Breast epithelium (tissue), 4 donors: Measurements from ENCODE around the gene MACROH2A1. TPM values are rescaled to one million over a fixed set of nuclear protein-coding genes. Genes with fewer than 3 reads are reported as not detected.
A peak's percentile ranks its signal among the peaks of the same experiment; 100 is the strongest.

Source experiments
- DNase-seq, 2 donors: peaks; one replicate each; pipeline ENCODE4 v3.0.0-alpha.2; 2019; ENCODE audit warnings: low spot score in 2 of 2
- H3K27ac ChIP-seq, 2 donors: fragments of 200-600 bp; sonication (generic) in 1 of 2; one replicate each; pipeline ENCODE4 v1.5.1; 2016 to 2019; ENCODE audit warnings: mild to moderate bottlenecking in 1 of 2
- H3K27me3 ChIP-seq, 2 donors: fragments of 200-600 bp; sonication (generic) in 1 of 2; one replicate each; pipeline versions ENCODE4 v1.5.1 to v1.6.0; 2017 to 2019; ENCODE audit warnings: control low read depth in 1 of 2, mild to moderate bottlenecking in 1 of 2
- H3K36me3 ChIP-seq: fragments of 200-600 bp; one replicate; pipeline ENCODE4 v1.5.1; 2019
- H3K4me1 ChIP-seq, 2 donors: fragments of 200-600 bp; sonication (generic); one replicate each; pipeline ENCODE4 v1.5.1; 2016 to 2019; ENCODE audit warnings: control low read depth in 1 of 2
- H3K4me3 ChIP-seq, 3 donors: fragments of 200-600 bp; sonication (generic); 1 replicate in 2 of 3; 2 replicates in 1 of 3; pipeline ENCODE4 v1.5.1; 2016 to 2019; ENCODE audit warnings: mild to moderate bottlenecking in 3 of 3, moderate library complexity in 2 of 3
- H3K9me3 ChIP-seq, 2 donors: fragments of 200-600 bp; sonication (generic) in 1 of 2; one replicate each; pipeline ENCODE4 v1.5.1; 2016 to 2019; ENCODE audit warnings: control low read depth in 1 of 2
- POLR2A ChIP-seq: fragments of 450-650 bp; IDR thresholded peaks from one replicate; pipeline ENCODE4 v1.6.1; 2016; ENCODE audit warnings: antibody characterized with exemption, mild to moderate bottlenecking, moderate library complexity
- POLR2AphosphoS5 ChIP-seq, 3 donors: sonication (generic); formaldehyde crosslinking; IDR thresholded peaks; one replicate each; pipeline ENCODE4 v1.6.1; 2017; ENCODE audit warnings: antibody characterized with exemption in 3 of 3
- intact Hi-C: fragments of 100-400 bp; cut with DNase I; formaldehyde crosslinking; loops from one replicate; pipeline ENCODE4 v1.15.1; 2023; ENCODE audit warnings: low total_unique reads
- total RNA-seq, 3 donors: library from RNA; depleted of rRNA; stranded (reverse); fragments of >200 nt; gene quantifications; one replicate each; pipeline ENCODE4 v1.1.0, GENCODE V29; 2016
- TF ChIP-seq, protein P1 (sequence below), 3 donors: fragments of 450-650 bp; IDR thresholded peaks; one replicate each; pipeline ENCODE4 v1.5.1; 2016 to 2017; ENCODE audit warnings: antibody characterized with exemption in 3 of 3, mild to moderate bottlenecking in 3 of 3, moderate library complexity in 3 of 3

MACROH2A1 gene
- total RNA-seq, 3 donors from 2014 or later = 255 to 293 (median 272) TPM

DNA sequence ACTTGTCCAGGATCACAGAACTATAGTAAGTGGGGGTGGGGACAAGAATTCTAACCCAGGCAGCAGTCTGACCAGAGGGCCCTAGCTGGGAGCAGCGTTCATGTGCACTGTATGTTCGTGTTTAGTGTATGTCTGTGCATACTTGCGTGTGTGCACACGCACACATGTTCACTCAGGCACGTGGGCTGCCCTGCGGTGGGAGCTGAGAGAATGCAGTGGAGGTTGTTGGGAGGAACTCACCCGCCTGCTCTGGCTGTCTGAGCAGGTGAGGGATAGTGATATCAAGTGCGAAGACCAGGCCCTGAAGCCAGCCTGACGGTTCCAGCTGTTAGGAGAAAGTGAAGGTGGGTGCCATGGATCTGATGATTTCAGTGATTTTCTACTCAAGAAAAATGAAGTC is 47.2 kb upstream of the MACROH2A1 start:
- DNase-seq = no peak
- Histone ChIP-seq H3K36me3 (no peaks in the 10 kb centered on the region), H3K4me1 (no peaks in the 10 kb centered on the region), H3K9me3 (no peaks in the 10 kb centered on the region), H3K4me3 (no peak overlapping the region), H3K27ac (no peak overlapping the region), H3K27me3 (no peaks in the 10 kb centered on the region)
- TF ChIP-seq POLR2A (no peak), POLR2AphosphoS5 (IDR thresholded peaks at IDR 0.05) (no peak)
- TF ChIP-seq, protein P1, sequence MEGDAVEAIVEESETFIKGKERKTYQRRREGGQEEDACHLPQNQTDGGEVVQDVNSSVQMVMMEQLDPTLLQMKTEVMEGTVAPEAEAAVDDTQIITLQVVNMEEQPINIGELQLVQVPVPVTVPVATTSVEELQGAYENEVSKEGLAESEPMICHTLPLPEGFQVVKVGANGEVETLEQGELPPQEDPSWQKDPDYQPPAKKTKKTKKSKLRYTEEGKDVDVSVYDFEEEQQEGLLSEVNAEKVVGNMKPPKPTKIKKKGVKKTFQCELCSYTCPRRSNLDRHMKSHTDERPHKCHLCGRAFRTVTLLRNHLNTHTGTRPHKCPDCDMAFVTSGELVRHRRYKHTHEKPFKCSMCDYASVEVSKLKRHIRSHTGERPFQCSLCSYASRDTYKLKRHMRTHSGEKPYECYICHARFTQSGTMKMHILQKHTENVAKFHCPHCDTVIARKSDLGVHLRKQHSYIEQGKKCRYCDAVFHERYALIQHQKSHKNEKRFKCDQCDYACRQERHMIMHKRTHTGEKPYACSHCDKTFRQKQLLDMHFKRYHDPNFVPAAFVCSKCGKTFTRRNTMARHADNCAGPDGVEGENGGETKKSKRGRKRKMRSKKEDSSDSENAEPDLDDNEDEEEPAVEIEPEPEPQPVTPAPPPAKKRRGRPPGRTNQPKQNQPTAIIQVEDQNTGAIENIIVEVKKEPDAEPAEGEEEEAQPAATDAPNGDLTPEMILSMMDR (IDR thresholded peaks at IDR 0.05) = no peak
- intact Hi-C loops = no loop called here

DNA sequence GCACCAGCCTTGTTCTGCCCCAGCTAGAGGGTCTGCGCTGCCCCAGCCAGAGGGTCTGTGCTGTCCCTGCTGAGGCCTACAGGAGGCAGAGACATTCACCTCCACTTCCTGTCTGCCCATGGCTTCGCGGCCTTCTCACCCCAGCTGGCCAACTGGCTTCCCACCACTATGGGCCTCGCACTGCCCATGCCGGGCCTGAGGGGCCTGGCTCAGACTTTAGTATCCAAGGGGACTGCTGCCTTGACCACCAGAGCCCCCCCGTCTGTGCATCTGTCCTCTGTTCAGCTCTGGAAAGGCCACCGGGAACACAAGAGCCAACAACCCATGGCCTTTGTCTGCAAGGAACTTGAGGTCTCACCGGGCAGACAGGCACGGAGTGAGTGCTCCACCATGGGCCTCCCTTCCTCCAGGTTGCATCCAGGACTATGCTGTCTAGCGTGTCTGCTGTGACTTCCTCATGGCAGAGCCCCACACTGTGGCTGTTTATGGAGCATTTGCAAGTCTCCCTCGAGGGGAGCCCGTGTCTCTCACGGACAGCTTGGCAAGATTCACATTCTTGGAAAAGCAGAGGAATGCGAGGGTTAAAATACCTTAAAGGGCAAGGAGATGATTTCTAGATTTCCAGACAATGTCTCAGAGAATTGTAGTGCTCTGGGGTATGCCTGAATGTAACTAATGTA is 46.4 kb upstream of the MACROH2A1 start:
- intact Hi-C loops = no loop called here
- H3K9me3 ChIP-seq = no peaks in the 10 kb centered on the region
- TF ChIP-seq POLR2AphosphoS5 (IDR thresholded peaks at IDR 0.05) (no peak), POLR2A (no peak)
- TF ChIP-seq, protein P1 (IDR thresholded peaks at IDR 0.05) = no peak
- H3K27me3 ChIP-seq = no peaks in the 10 kb centered on the region
- DNase-seq = no peak
- no peak overlapping the region for H3K27ac ChIP-seq
- no peaks in the 10 kb centered on the region for H3K4me1 ChIP-seq
- H3K36me3 ChIP-seq = no peaks in the 10 kb centered on the region
- H3K4me3 ChIP-seq = no peak overlapping the region

DNA sequence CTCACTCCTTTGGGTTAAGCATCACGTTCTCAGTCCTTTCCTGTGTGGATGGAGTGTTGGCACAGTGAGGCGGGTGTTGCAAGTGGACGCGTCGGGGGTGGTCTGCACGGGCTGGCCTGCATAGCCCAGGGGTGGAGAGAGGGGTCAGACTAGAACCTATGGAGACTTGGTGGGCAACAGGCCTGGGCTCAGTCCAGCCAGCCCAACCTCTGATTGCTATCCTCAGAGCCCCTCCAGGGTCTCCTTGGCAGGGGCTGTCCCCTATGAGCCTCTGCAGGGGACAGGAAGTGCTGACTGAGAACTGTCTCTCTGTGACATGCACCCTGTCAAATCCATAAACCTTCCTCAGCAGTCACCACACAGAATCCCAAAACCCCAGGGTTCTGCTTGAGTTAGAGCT is 45.9 kb upstream of the MACROH2A1 start:
- no peak for DNase-seq
- TF ChIP-seq POLR2A = no peak
- no peak for TF ChIP-seq POLR2AphosphoS5 (IDR thresholded peaks at IDR 0.05)
- TF ChIP-seq, protein P1 (IDR thresholded peaks at IDR 0.05) = no peak

DNA sequence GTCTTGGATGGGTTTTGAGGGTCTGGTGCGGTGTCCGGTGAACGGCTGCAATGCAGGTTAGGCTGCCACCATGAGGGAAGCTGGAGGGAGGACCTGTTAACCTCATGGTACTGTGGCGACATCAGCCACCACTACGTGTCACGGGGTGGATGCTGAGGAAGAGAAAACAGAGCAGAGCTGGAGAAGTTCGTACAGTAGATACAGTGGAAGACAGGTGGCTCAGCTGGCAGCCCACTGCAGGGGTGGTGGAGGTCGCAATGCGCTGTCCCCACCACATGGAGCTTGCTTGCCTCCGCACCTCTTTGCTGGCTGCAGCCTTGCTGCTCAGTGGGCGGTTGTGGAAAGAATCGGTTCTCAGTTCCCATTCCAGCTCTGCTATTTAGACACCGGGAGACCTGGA is 45.3 kb upstream of the MACROH2A1 start:
- no peaks in the 10 kb centered on the region for H3K36me3 ChIP-seq
- no peaks in the 10 kb centered on the region for H3K4me1 ChIP-seq
- TF ChIP-seq POLR2A (no peak), POLR2AphosphoS5 (IDR thresholded peaks at IDR 0.05) (no peak)
- TF ChIP-seq, protein P1 (IDR thresholded peaks at IDR 0.05) = no peak
- no peak overlapping the region for H3K27ac ChIP-seq
- H3K9me3 ChIP-seq = no peaks in the 10 kb centered on the region
- DNase-seq = no peak
- no peaks in the 10 kb centered on the region for H3K27me3 ChIP-seq
- no peak overlapping the region for H3K4me3 ChIP-seq
- intact Hi-C loops = no loop called here

More for the DNA sequence above, 45.9 kb upstream of the MACROH2A1 start:
- H3K9me3 ChIP-seq = no peaks in the 10 kb centered on the region
- H3K27me3 ChIP-seq = no peaks in the 10 kb centered on the region
- H3K27ac ChIP-seq = no peak overlapping the region
- H3K4me3 ChIP-seq = no peak overlapping the region
- no peaks in the 10 kb centered on the region for H3K36me3 ChIP-seq
- intact Hi-C loops = no loop called here
- no peaks in the 10 kb centered on the region for H3K4me1 ChIP-seq

DNA sequence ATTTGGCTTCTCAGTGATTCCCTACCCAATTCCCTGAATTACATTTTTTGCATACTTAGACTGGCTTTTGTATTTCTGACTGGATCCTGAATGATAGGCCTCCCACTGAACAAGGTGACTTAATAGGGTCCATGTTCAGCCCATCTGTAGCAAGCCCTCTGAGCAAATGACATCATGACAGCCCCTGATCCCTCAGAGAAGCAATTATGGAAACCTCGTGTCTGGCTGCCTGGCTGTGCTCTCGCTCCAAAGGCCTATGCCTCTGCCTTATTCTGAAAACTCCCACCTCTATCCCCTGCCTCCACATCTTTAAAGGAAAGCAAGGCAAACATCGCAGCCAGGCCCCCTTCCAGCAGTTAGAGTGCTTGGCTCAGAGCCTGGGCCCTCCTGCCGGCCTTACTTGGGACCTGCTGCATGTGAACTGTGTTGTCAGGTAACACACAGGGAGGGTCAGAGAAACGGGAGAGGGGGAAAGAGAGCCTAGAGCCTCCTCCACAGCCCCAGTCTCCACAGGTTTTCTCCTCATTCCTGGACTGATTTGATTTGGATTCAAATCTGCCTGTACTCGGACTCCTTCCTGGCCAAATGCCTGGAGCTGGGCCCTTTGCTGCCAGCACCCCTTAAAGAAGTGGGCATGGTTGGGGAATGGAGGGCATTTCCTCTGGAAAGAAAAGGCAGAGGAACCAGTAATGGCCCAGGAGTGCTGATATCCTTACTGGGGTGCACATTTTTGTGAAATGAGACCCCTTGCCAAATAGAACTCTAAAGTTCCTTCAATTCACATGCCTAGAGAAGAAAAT is 44.3 kb upstream of the MACROH2A1 start:
- no peaks in the 10 kb centered on the region for H3K9me3 ChIP-seq
- intact Hi-C loops = no loop called here
- H3K36me3 ChIP-seq = no peaks in the 10 kb centered on the region
- no peak overlapping the region for H3K4me3 ChIP-seq
- H3K4me1 ChIP-seq = no peaks in the 10 kb centered on the region
- peak in 1 of 2 donors; percentile 14 for DNase-seq
- no peak overlapping the region for H3K27ac ChIP-seq
- H3K27me3 ChIP-seq = no peaks in the 10 kb centered on the region
- TF ChIP-seq POLR2A (no peak), POLR2AphosphoS5 (IDR thresholded peaks at IDR 0.05) (no peak)
- TF ChIP-seq, protein P1 (IDR thresholded peaks at IDR 0.05) = no peak
